Activated CD8-positive, alpha-beta memory T cell treated with anti-CD3 and anti-CD28 coated beads, Interleukin-2, amount 10 ng/mL, durations not matched to agents 7 days and 5 days (primary cell): Measurements from ENCODE around the gene ZNRF3. TPM values are rescaled to one million over a fixed set of nuclear protein-coding genes. Genes with fewer than 3 reads are reported as not detected.

Source experiments
- ATAC-seq: fragments of 150-1000 bp; cut with Tn5 transposase; one replicate; pipeline ENCODE4 v1.10.0; 2021; ENCODE audit warnings: moderate library complexity
- CTCF ChIA-PET: fragments of 350-600 bp; sonication (Branson Sonifier 250); formaldehyde crosslinking; loops from one replicate; lab custom pipeline; 2021; ENCODE audit warnings: antibody characterized with exemption; lab: Charles Lee
- DNase-seq: peaks from one replicate; pipeline ENCODE4 v3.0.0-alpha.2; 2020
- H3K27ac Mint-ChIP-seq: one replicate; pipeline ENCODE4 v1.8.0; 2021; ENCODE audit warnings: mild to moderate bottlenecking, mixed read lengths
- H3K27me3 Mint-ChIP-seq: one replicate; pipeline ENCODE4 v1.8.0; 2021; ENCODE audit warnings: mixed read lengths
- H3K36me3 Mint-ChIP-seq: one replicate; pipeline ENCODE4 v1.8.0; 2021; ENCODE audit warnings: mild to moderate bottlenecking, mixed read lengths
- H3K4me1 Mint-ChIP-seq: one replicate; pipeline ENCODE4 v1.8.0; 2021; ENCODE audit warnings: mixed read lengths
- H3K4me3 Mint-ChIP-seq: one replicate; pipeline ENCODE4 v1.8.0; 2021; ENCODE audit warnings: mild to moderate bottlenecking, moderate library complexity, mixed read lengths
- H3K9me3 Mint-ChIP-seq: one replicate; pipeline ENCODE4 v1.8.0; 2022; ENCODE audit warnings: low read depth, mixed read lengths
- total RNA-seq, 2 experiments: library from RNA; stranded (reverse); gene quantifications; one replicate each; pipeline ENCODE4 v1.2.3, GENCODE V29; 2021

The ZNRF3 gene
- total RNA-seq, 2 experiments from 2014 or later = 0.26 to 0.79 TPM

DNA sequence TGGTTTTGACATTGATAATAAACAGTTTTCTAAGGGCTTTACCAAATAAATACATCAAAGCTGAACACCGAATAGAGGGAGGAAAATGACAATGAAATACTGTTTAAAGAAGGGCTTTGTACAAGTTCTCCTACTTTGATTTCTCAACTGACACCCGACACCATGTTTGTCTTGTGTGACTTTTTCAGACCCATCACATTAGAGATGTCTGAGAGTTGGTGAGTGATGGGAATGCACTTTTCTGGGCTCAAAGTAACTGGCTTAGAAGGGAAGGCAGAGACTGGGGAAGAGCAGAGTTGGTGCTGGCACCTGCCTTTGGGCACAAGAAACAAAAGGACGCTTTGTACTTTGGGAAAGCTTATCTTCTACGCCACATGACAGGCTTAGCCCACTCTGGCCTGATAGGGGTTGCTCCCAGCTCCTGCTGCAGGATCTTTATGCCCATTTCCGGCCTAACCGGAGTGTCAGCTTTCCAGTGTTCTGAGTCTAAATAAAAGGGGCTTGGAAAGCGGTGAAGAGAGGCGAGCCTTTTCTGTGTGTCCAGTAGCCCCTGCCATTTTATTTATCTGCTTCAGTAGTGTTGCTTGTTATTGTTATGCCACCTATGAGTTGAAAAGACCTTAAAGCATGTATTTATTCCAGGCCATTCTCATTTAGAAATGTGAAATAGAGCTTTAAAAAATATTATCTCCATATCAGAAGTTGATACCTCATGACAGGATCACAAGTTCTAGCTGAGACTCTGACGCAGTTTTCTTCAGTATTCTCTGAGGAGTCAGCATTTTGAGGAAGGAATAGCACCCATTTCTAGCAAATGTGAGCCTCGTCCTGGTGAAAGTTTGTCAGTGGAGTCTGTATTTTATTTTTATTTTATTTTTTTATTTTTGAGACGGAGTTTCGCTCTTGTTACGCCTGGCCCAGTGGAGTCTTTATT lies 213.6 kb downstream of the ZNRF3 start:
- Mint-ChIP-seq H3K4me1 (no peaks in the 10 kb centered on the region), H3K27ac (no peak overlapping the region), H3K4me3 (no peak overlapping the region), H3K27me3 (peaks cover 40% of the 10 kb centered on the region), H3K9me3 (no peaks in the 10 kb centered on the region), H3K36me3 (no peaks in the 10 kb centered on the region)
- CTCF ChIA-PET = interaction anchor here (0.9 to 3.0 kb wide), 3 partner anchors 57 to 149 kb away, joined by 3 to 9 read pairs (median 5); no protein-coding TSS in a partner anchor
- DNase-seq (no peak), ATAC-seq (no peak)

DNA sequence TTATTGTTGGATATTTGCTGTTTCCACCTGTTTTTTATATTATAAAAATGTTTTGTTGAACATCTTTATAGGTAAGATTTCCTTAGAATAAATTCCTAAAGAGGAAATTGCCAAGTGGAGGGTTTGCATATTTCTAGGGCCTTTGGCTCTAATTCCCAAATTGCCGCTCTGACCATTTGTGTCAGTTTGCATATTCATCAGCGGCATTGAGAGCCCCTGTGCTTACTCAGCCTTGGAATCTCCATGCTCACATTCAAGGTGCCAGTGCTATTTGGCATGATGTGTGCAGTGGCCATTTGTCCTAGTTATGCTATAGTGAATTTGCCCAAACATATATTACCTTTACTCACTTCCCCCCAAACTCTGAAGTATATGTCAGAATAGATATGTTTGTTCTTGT lies 214.9 kb downstream of the ZNRF3 start:
- Mint-ChIP-seq H3K27ac (no peak overlapping the region), H3K9me3 (no peaks in the 10 kb centered on the region), H3K4me1 (no peaks in the 10 kb centered on the region), H3K36me3 (no peaks in the 10 kb centered on the region), H3K4me3 (no peak overlapping the region), H3K27me3 (peaks cover 41% of the 10 kb centered on the region)
- DNase-seq = no peak
- ATAC-seq = no peak
- CTCF ChIA-PET = interaction anchor here (3.0 kb wide), 1 partner anchor 56 kb away, joined by 9 read pairs; no protein-coding TSS in a partner anchor

GRCh38 chr22:29102300-29102699 lies 218.9 kb downstream of the ZNRF3 start:
- Mint-ChIP-seq H3K27ac (no peak overlapping the region), H3K27me3 (peaks cover 35% of the 10 kb centered on the region), H3K4me3 (no peak overlapping the region), H3K4me1 (no peaks in the 10 kb centered on the region), H3K9me3 (no peaks in the 10 kb centered on the region), H3K36me3 (no peaks in the 10 kb centered on the region)
- ATAC-seq (no peak), DNase-seq (no peak)
- CTCF ChIA-PET = no interaction called here

- Mint-ChIP-seq H3K4me3 (no peak overlapping the region), H3K9me3 (no peaks in the 10 kb centered on the region), H3K27me3 (peaks cover 36% of the 10 kb centered on the region), H3K36me3 (no peaks in the 10 kb centered on the region), H3K4me1 (no peaks in the 10 kb centered on the region), H3K27ac (no peak overlapping the region)
- ATAC-seq (no peak), DNase-seq (peak; percentile 8)
- CTCF ChIA-PET = interaction anchor here (1.0 to 1.7 kb wide), 2 partner anchors 37 to 143 kb away, joined by 3 to 4 read pairs; no protein-coding TSS in a partner anchor
These were observed 219.7 kb downstream of the ZNRF3 start for GRCh38 chr22:29103121-29103520.

DNA sequence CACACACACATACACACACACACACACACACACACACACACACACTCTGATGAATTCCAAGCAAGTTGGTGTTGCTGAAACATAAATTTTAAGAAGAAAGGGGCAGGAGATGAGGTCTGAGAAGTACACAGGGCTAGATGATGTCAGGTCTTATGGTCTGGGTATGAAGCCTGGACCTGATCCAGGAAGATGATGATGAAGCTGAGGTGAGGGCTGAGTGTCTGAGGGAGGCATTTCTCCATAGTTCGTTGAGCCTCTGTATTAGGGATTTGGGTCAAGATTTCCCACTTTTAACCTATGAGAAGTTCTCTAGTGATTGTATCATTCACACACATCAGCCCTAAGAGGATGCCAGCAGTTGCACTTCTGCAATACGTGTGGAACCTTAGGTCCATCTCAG lies 222.1 kb downstream of the ZNRF3 start:
- CTCF ChIA-PET = no interaction called here

DNA sequence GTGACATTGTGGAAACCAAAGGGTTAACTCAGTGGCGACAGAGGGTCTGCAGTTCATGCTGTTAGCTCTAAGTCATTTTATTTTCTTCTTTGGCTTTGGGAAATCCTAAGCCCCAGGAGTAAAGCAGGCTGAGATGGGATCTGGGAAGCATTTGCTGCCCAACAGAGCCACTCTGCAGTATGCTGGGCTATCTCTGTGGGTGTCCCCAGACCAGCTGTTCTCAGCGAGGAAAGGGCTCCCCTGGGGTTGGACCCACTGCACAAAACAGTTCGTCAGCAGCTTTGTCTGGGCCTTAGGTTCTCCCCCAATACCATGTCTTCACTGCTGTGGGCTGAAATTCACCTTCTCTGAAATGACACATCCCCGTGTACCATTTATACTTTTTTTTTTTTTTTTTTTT lies 223.5 kb downstream of the ZNRF3 start:
- CTCF ChIA-PET = interaction anchor here (1.6 kb wide), 1 partner anchor 47 kb away, joined by 5 read pairs; no protein-coding TSS in a partner anchor
- ATAC-seq = no peak
- Mint-ChIP-seq H3K4me1 (no peaks in the 10 kb centered on the region), H3K4me3 (no peak overlapping the region), H3K27ac (no peak overlapping the region), H3K27me3 (peaks cover 48% of the 10 kb centered on the region), H3K9me3 (no peaks in the 10 kb centered on the region), H3K36me3 (no peaks in the 10 kb centered on the region)
- DNase-seq = peak; percentile 11

More for the DNA sequence above, 222.1 kb downstream of the ZNRF3 start:
- DNase-seq (peak; percentile 9), ATAC-seq (no peak)
- Mint-ChIP-seq H3K27ac (no peak overlapping the region), H3K27me3 (peaks cover 41% of the 10 kb centered on the region), H3K4me1 (no peaks in the 10 kb centered on the region), H3K4me3 (no peak overlapping the region), H3K36me3 (no peaks in the 10 kb centered on the region), H3K9me3 (no peaks in the 10 kb centered on the region)

Other genes starting within 250 kb of the ZNRF3 start
- 1 to 10 TPM; 1.2 to 3.6 TPM for gene TTC28, start 203.7 kb upstream of the ZNRF3 start, total RNA-seq
- gene CHEK2, start 141.8 kb upstream of the ZNRF3 start, total RNA-seq = 10 to 100 TPM; 31.6 to 49.0 TPM
- gene HSCB, start 141.5 kb upstream of the ZNRF3 start, total RNA-seq = 10 to 100 TPM; 17.6 to 19.2 TPM
- gene CCDC117, start 110.9 kb upstream of the ZNRF3 start, total RNA-seq = 10 to 100 TPM; 35.5 to 42.4 TPM
- gene XBP1, start 83.0 kb upstream of the ZNRF3 start, total RNA-seq = 100 to 1,000 TPM; 139 to 141 TPM
- not detected for gene C22orf31, start 178.3 kb downstream of the ZNRF3 start, total RNA-seq
- gene KREMEN1, start 189.5 kb downstream of the ZNRF3 start, total RNA-seq = under 1 TPM; 0.09 to 0.47 TPM